PC-3 (cell line): Measurements from ENCODE around the gene SEMA4G.

Source experiments
- EZH2 ChIP-seq: fragments of 300-600 bp; sonication (generic); IDR thresholded peaks from one replicate; pipeline ENCODE4 v1.6.1; 2017; ENCODE audit warnings: antibody characterized with exemption, mild to moderate bottlenecking, low read length; ENCODE audit not compliant: unreplicated experiment
- EZH2phosphoT487 ChIP-seq: fragments of 300-600 bp; sonication (generic); IDR thresholded peaks from 2 replicates; pipeline ENCODE4 v1.6.1; 2018; ENCODE audit warnings: mild to moderate bottlenecking, antibody characterized with exemption, low read length, borderline replicate concordance
- TF ChIP-seq, protein P1 (sequence below): fragments of 300-600 bp; sonication (generic); conservative IDR thresholded peaks from 2 replicates; pipeline ENCODE4 v1.5.1; 2017; ENCODE audit warnings: antibody characterized with exemption, low read depth, mild to moderate bottlenecking, low read length

DNA sequence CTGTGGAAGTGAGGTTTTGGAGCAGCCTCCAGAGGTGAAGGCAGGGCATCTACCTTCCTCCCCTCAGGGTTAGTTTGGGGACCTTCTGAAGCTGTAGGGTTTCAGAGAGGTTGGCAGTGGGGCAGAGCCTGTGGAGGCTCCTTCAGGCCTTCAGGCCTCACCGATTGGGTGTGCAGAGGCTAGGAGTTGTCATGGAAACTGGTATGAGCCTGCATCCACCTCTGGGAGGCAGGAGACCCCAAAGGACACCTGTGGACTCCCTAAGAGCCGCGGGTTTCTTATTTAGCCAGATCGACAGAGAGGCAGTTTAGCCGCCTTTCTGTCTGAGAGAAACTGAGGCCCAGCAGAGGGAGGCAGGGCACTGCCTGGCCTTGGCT is 32.3 kb downstream of the SEMA4G start:
- TF ChIP-seq, protein P1, sequence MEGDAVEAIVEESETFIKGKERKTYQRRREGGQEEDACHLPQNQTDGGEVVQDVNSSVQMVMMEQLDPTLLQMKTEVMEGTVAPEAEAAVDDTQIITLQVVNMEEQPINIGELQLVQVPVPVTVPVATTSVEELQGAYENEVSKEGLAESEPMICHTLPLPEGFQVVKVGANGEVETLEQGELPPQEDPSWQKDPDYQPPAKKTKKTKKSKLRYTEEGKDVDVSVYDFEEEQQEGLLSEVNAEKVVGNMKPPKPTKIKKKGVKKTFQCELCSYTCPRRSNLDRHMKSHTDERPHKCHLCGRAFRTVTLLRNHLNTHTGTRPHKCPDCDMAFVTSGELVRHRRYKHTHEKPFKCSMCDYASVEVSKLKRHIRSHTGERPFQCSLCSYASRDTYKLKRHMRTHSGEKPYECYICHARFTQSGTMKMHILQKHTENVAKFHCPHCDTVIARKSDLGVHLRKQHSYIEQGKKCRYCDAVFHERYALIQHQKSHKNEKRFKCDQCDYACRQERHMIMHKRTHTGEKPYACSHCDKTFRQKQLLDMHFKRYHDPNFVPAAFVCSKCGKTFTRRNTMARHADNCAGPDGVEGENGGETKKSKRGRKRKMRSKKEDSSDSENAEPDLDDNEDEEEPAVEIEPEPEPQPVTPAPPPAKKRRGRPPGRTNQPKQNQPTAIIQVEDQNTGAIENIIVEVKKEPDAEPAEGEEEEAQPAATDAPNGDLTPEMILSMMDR: no peak
- TF ChIP-seq EZH2 (no peak), EZH2phosphoT487 (no peak)
